ENCODE measurements around the gene PCCB.
"Not testable (repeated sequence)": the region's sequence is repeated elsewhere in the genome, so short reads cannot be mapped to it uniquely, and the experiment has no call there.

Gene PCCB

GRCh38 chr3:136343446-136343845 is 93.3 kb downstream of the PCCB start:
- WGBS (ENCODE audit: insufficient coverage, insufficient read length), result no CpG with 5 or more reads among the region's 2 CpGs
- no peak overlapping the region for H3K27ac ChIP-seq (ENCODE audit: low read length)

GRCh38 chr3:136343873-136344555 is 93.9 kb downstream of the PCCB start:
- WGBS (ENCODE audit: insufficient coverage, insufficient read length), result no CpG with 5 or more reads among the region's 5 CpGs
- H3K4me3 ChIP-seq (ENCODE audit: low read length), result no peak overlapping the region
- no peaks in the 10 kb centered on the region for H3K4me1 ChIP-seq (ENCODE audit: control insufficient read depth, insufficient read depth, low read length)
- DNase-seq (ENCODE audit: low read depth, low spot score), result no peak
- no peaks in the 10 kb centered on the region for H3K9me3 ChIP-seq (ENCODE audit: control insufficient read depth, insufficient read depth, low read length)
- H3K27me3 ChIP-seq (ENCODE audit: control insufficient read depth, insufficient read depth, low read length), result no peaks in the 10 kb centered on the region
- no peak overlapping the region for H3K27ac ChIP-seq (ENCODE audit: low read length)
- no peaks in the 10 kb centered on the region for H3K36me3 ChIP-seq (ENCODE audit: control insufficient read depth, insufficient read depth, low read length)

More at GRCh38 chr3:136343446-136343845, 93.3 kb downstream of the PCCB start:
- DNase-seq (ENCODE audit: low read depth, low spot score), result no peak
- Histone ChIP-seq H3K36me3 (ENCODE audit: control insufficient read depth, insufficient read depth, low read length) (no peaks in the 10 kb centered on the region), H3K4me1 (ENCODE audit: control insufficient read depth, insufficient read depth, low read length) (no peaks in the 10 kb centered on the region), H3K4me3 (ENCODE audit: low read length) (no peak overlapping the region), H3K9me3 (ENCODE audit: control insufficient read depth, insufficient read depth, low read length) (no peaks in the 10 kb centered on the region), H3K27me3 (ENCODE audit: control insufficient read depth, insufficient read depth, low read length) (no peaks in the 10 kb centered on the region)

GRCh38 chr3:136346486-136346885 is 96.3 kb downstream of the PCCB start:
- Histone ChIP-seq H3K9me3 (ENCODE audit: control insufficient read depth, insufficient read depth, low read length) (no peaks in the 10 kb centered on the region), H3K27me3 (ENCODE audit: control insufficient read depth, insufficient read depth, low read length) (no peaks in the 10 kb centered on the region), H3K36me3 (ENCODE audit: control insufficient read depth, insufficient read depth, low read length) (no peaks in the 10 kb centered on the region), H3K4me1 (ENCODE audit: control insufficient read depth, insufficient read depth, low read length) (no peaks in the 10 kb centered on the region), H3K4me3 (ENCODE audit: low read length) (no peak overlapping the region), H3K27ac (ENCODE audit: low read length) (no peak overlapping the region)
- no peak for DNase-seq (ENCODE audit: low read depth, low spot score)
- WGBS (ENCODE audit: insufficient coverage, insufficient read length), result no CpG with 5 or more reads among the region's 5 CpGs

GRCh38 chr3:136350132-136350531 is 100.0 kb downstream of the PCCB start:
- no peak for DNase-seq (ENCODE audit: low read depth, low spot score)
- no peaks in the 10 kb centered on the region for H3K9me3 ChIP-seq (ENCODE audit: control insufficient read depth, insufficient read depth, low read length)
- H3K27me3 ChIP-seq (ENCODE audit: control insufficient read depth, insufficient read depth, low read length), result no peaks in the 10 kb centered on the region
- no peaks in the 10 kb centered on the region for H3K4me1 ChIP-seq (ENCODE audit: control insufficient read depth, insufficient read depth, low read length)
- no peak overlapping the region for H3K27ac ChIP-seq (ENCODE audit: low read length)
- no peak overlapping the region for H3K4me3 ChIP-seq (ENCODE audit: low read length)
- WGBS (ENCODE audit: insufficient coverage, insufficient read length), result no CpG with 5 or more reads among the region's 1 CpG
- no peaks in the 10 kb centered on the region for H3K36me3 ChIP-seq (ENCODE audit: control insufficient read depth, insufficient read depth, low read length)

- H3K4me1 ChIP-seq (ENCODE audit: control insufficient read depth, insufficient read depth, low read length), result no peaks in the 10 kb centered on the region
- no peak for DNase-seq (ENCODE audit: low read depth, low spot score)
- H3K27me3 ChIP-seq (ENCODE audit: control insufficient read depth, insufficient read depth, low read length), result no peaks in the 10 kb centered on the region
- WGBS (ENCODE audit: insufficient coverage, insufficient read length), result no CpG with 5 or more reads among the region's 2 CpGs
- no peaks in the 10 kb centered on the region for H3K9me3 ChIP-seq (ENCODE audit: control insufficient read depth, insufficient read depth, low read length)
- H3K4me3 ChIP-seq (ENCODE audit: low read length), result no peak overlapping the region
- H3K27ac ChIP-seq (ENCODE audit: low read length), result no peak overlapping the region
- H3K36me3 ChIP-seq (ENCODE audit: control insufficient read depth, insufficient read depth, low read length), result no peaks in the 10 kb centered on the region
Observed at GRCh38 chr3:136350557-136350956, 100.4 kb downstream of the PCCB start.

- no CpG with 5 or more reads among the region's 1 CpG for WGBS (ENCODE audit: insufficient coverage, insufficient read length)
- Histone ChIP-seq H3K4me1 (ENCODE audit: control insufficient read depth, insufficient read depth, low read length) (no peaks in the 10 kb centered on the region), H3K36me3 (ENCODE audit: control insufficient read depth, insufficient read depth, low read length) (no peaks in the 10 kb centered on the region), H3K4me3 (ENCODE audit: low read length) (no peak overlapping the region), H3K27me3 (ENCODE audit: control insufficient read depth, insufficient read depth, low read length) (no peaks in the 10 kb centered on the region), H3K27ac (ENCODE audit: low read length) (no peak overlapping the region), H3K9me3 (ENCODE audit: control insufficient read depth, insufficient read depth, low read length) (no peaks in the 10 kb centered on the region)
- DNase-seq (ENCODE audit: low read depth, low spot score), result no peak
Observed at GRCh38 chr3:136351351-136351750, 101.2 kb downstream of the PCCB start.

GRCh38 chr3:136351905-136352304 is 101.8 kb downstream of the PCCB start:
- DNase-seq (ENCODE audit: low read depth, low spot score), result no peak
- H3K4me1 ChIP-seq (ENCODE audit: control insufficient read depth, insufficient read depth, low read length), result no peaks in the 10 kb centered on the region
- H3K27me3 ChIP-seq (ENCODE audit: control insufficient read depth, insufficient read depth, low read length), result no peaks in the 10 kb centered on the region
- H3K9me3 ChIP-seq (ENCODE audit: control insufficient read depth, insufficient read depth, low read length), result no peaks in the 10 kb centered on the region
- H3K27ac ChIP-seq (ENCODE audit: low read length), result no peak overlapping the region
- no peak overlapping the region for H3K4me3 ChIP-seq (ENCODE audit: low read length)
- WGBS (ENCODE audit: insufficient coverage, insufficient read length), result no CpG with 5 or more reads among the region's 3 CpGs
- H3K36me3 ChIP-seq (ENCODE audit: control insufficient read depth, insufficient read depth, low read length), result no peaks in the 10 kb centered on the region

GRCh38 chr3:136353461-136353860 is 103.3 kb downstream of the PCCB start:
- DNase-seq (ENCODE audit: low read depth, low spot score), result no peak
- no peaks in the 10 kb centered on the region for H3K9me3 ChIP-seq (ENCODE audit: control insufficient read depth, insufficient read depth, low read length)

GRCh38 chr3:136366289-136366688 is 116.1 kb downstream of the PCCB start:
- no peak for DNase-seq (ENCODE audit: low read depth, low spot score)
- H3K36me3 ChIP-seq (ENCODE audit: control insufficient read depth, insufficient read depth, low read length), result no peaks in the 10 kb centered on the region
- H3K4me3 ChIP-seq (ENCODE audit: low read length), result no peak overlapping the region
- H3K9me3 ChIP-seq (ENCODE audit: control insufficient read depth, insufficient read depth, low read length), result no peaks in the 10 kb centered on the region
- no peaks in the 10 kb centered on the region for H3K27me3 ChIP-seq (ENCODE audit: control insufficient read depth, insufficient read depth, low read length)
- H3K4me1 ChIP-seq (ENCODE audit: control insufficient read depth, insufficient read depth, low read length), result no peaks in the 10 kb centered on the region
- no peak overlapping the region for H3K27ac ChIP-seq (ENCODE audit: low read length)

More at GRCh38 chr3:136353461-136353860, 103.3 kb downstream of the PCCB start:
- WGBS (ENCODE audit: insufficient coverage, insufficient read length), result no CpG with 5 or more reads among the region's 2 CpGs
- Histone ChIP-seq H3K27ac (ENCODE audit: low read length) (no peak overlapping the region), H3K36me3 (ENCODE audit: control insufficient read depth, insufficient read depth, low read length) (no peaks in the 10 kb centered on the region), H3K4me1 (ENCODE audit: control insufficient read depth, insufficient read depth, low read length) (no peaks in the 10 kb centered on the region), H3K4me3 (ENCODE audit: low read length) (no peak overlapping the region), H3K27me3 (ENCODE audit: control insufficient read depth, insufficient read depth, low read length) (no peaks in the 10 kb centered on the region)

- not testable (repeated sequence) for H3K36me3 ChIP-seq (ENCODE audit: control insufficient read depth, insufficient read depth, low read length); H3K27ac ChIP-seq (ENCODE audit: low read length); H3K27me3 ChIP-seq (ENCODE audit: control insufficient read depth, insufficient read depth, low read length); H3K4me1 ChIP-seq (ENCODE audit: control insufficient read depth, insufficient read depth, low read length); H3K9me3 ChIP-seq (ENCODE audit: control insufficient read depth, insufficient read depth, low read length); DNase-seq (ENCODE audit: low read depth, low spot score); H3K4me3 ChIP-seq (ENCODE audit: low read length)
- no CpG with 5 or more reads among the region's 5 CpGs for WGBS (ENCODE audit: insufficient coverage, insufficient read length)
Observed at GRCh38 chr3:136375800-136376199, 125.7 kb downstream of the PCCB start.

GRCh38 chr3:136377508-136377907 is 127.4 kb downstream of the PCCB start:
- H3K27ac ChIP-seq (ENCODE audit: low read length), result no peak overlapping the region
- H3K27me3 ChIP-seq (ENCODE audit: control insufficient read depth, insufficient read depth, low read length), result no peaks in the 10 kb centered on the region
- H3K4me1 ChIP-seq (ENCODE audit: control insufficient read depth, insufficient read depth, low read length), result no peaks in the 10 kb centered on the region
- no CpG with 5 or more reads among the region's 2 CpGs for WGBS (ENCODE audit: insufficient coverage, insufficient read length)
- H3K9me3 ChIP-seq (ENCODE audit: control insufficient read depth, insufficient read depth, low read length), result no peaks in the 10 kb centered on the region
- no peak overlapping the region for H3K4me3 ChIP-seq (ENCODE audit: low read length)
- H3K36me3 ChIP-seq (ENCODE audit: control insufficient read depth, insufficient read depth, low read length), result no peaks in the 10 kb centered on the region
- DNase-seq (ENCODE audit: low read depth, low spot score), result no peak

Data from iPS DF 6.9 (cell line).